Measurements from ENCODE around the gene ENPEP. TPM values are rescaled to one million over a fixed set of nuclear protein-coding genes. Genes with fewer than 3 reads are reported as not detected.

ENPEP gene
- total RNA-seq, 2 experiments from 2014 or later = not detected

Other genes starting within 250 kb of the ENPEP start
- gene PITX2, start 146.9 kb downstream of the ENPEP start, total RNA-seq = not detected

All from activated CD4-positive, alpha-beta memory T cell treated with anti-CD3 and anti-CD28 coated beads for 36 hours (primary cell).